Fibroblast of the conjunctiva (primary cell): ENCODE data around the gene POSTN.

Experiments used
- DNase-seq: peaks from one replicate; pipeline ENCODE4 v3.0.0-alpha.2; 2010; ENCODE audit warnings: low read depth

Gene POSTN, protein sequence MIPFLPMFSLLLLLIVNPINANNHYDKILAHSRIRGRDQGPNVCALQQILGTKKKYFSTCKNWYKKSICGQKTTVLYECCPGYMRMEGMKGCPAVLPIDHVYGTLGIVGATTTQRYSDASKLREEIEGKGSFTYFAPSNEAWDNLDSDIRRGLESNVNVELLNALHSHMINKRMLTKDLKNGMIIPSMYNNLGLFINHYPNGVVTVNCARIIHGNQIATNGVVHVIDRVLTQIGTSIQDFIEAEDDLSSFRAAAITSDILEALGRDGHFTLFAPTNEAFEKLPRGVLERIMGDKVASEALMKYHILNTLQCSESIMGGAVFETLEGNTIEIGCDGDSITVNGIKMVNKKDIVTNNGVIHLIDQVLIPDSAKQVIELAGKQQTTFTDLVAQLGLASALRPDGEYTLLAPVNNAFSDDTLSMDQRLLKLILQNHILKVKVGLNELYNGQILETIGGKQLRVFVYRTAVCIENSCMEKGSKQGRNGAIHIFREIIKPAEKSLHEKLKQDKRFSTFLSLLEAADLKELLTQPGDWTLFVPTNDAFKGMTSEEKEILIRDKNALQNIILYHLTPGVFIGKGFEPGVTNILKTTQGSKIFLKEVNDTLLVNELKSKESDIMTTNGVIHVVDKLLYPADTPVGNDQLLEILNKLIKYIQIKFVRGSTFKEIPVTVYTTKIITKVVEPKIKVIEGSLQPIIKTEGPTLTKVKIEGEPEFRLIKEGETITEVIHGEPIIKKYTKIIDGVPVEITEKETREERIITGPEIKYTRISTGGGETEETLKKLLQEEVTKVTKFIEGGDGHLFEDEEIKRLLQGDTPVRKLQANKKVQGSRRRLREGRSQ

GRCh38 chr13:37598597-37598996, at the start of gene POSTN:
Gene POSTN, minus strand, starts transcription at chr13:37598768. Its CDS starts 42 bp downstream, at chr13:37598726.
- peak; percentile 22 for DNase-seq

DNA sequence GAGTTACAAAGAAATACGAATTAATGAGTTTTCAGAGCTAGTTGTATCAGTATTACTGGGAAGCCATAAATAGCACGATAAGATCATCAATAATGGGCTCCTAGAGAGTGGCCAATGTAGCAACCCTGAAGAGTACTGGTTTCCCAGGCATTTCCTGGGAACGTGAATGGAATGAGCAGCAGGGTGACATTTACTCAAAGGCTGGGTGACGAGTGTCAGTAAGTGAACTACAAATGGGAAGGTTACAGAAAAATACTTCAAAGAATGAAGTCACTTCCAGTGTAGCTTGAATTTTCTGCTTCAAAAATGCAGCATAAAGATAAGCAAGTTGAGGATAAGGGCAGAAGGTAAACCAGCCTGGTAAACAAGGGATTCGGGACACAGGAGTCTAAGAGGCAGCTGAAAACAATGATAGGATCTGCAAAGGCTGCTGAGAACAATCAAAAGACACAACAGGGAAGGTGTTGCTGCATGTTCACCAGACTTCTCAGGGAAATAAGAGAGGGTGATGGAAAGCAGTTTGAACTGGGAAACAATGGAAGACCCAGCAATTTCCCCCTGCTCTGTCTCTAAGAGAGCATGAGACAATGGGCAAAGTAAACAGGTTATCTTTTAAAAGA, 48.6 kb upstream of the POSTN start:
- no peak for DNase-seq

DNA sequence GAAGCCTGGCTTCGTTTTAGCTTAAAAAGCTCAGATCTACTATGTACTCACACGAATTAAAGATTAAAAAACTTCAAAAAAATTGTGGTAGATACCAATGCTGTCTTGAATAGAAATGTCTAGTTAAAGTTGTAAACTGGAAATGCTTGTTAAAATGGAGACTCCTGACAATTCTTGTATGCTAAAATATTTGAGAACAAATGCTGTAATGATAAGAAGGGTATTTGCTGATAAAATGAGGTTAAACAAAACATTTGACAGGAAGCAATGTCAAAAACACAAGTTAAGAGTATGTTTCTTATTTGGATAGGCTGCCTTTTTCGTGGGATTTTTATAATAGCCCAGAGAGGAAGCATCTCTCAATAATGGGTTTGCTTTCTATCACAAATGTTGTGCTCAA, 48.0 kb upstream of the POSTN start:
- DNase-seq = no peak

DNA sequence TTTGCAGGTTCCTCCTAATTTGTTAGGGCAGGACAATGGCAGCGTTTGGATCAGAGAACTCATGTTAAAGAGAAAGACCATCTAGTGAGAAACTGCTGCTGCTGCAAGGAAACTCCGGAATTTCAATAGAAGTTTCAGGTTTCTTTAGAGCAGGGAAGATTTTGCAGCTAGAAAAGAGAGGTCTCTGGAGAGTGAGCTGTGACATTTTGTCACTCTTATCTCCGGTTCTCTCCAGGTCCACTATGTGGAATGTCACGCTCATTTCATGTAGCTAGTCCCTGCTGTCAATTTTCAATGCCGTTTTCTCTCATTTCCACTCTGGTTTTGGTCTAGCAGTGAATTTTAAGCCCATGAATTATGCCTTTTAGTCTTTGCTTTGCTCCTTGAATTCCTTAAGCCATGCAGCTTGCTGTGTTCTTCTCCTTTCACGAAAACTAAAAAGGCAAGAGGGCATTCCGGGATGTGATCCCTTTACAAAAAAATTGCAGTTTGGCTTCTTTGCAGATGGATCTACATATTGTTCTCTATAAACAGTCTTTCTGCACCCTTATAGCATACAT, 46.7 kb upstream of the POSTN start:
- no peak for DNase-seq

DNA sequence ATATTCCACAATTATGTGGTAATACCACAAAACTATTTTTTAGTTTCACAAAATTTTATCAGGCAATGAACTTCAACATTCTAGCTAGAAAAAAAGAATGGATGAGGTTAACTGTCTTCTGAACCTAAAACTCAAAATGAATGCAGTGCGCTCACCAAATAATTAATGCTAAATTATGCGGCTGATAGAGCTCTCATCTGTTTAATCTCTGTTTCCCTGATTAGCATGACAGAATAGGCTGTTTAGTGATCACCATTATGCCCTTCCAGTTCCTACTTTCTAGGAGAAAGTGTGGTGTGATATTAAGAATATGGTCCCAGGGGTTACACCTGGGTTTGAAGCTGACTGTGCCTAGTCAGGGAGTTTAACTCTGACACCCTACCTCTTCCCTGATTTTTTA, 42.8 kb upstream of the POSTN start:
- no peak for DNase-seq

GRCh38 chr13:37640499-37640898, 41.9 kb upstream of the POSTN start:
- DNase-seq = peak; percentile 74

- no peak for DNase-seq
Observed at GRCh38 chr13:37636701-37637100, 38.1 kb upstream of the POSTN start.

GRCh38 chr13:37632294-37632693, 33.7 kb upstream of the POSTN start:
- no peak for DNase-seq

- no peak for DNase-seq
Observed at GRCh38 chr13:37627428-37627827, 28.9 kb upstream of the POSTN start.

- peak; percentile 91 for DNase-seq
Observed at GRCh38 chr13:37621811-37622361, 23.3 kb upstream of the POSTN start.

DNA sequence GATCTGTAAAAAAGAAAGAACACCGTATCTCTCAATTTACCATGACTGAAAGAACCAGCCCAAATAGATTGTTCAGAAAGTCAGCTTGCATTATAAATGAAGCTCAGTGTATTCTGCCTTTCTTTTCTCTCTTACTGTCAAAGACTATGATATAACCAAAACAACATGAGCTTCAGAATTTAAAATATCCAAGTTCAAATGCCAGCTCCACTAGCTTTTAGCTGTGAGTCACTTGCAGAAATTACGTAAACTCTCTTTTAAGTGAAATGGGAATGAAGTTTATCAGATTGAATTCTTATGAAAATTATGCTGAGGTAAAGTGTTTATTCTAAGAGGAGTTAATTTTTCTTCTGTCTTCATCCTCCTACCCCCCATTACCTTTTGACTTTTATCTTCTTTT, 20.0 kb upstream of the POSTN start:
- DNase-seq = peak; percentile 44

DNA sequence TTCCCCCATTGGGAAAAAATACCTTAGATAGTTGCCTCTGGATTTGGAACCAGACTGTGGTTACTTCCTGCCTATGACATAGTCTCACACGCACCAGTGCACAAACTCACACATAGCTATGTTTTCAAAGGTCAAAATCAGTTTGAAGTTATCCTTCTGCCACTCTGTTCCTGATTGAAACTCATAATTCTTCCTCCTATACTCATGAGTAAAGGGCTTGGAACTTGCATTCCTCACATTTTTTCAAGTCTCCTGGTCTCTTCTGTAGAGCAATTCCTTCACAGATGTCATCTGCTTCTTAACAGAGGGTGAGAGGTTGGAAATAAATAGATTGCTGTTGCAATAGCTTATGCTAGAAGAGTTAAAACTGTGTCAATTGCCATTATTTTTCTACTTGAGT, 18.6 kb upstream of the POSTN start:
- peak; percentile 24 for DNase-seq

DNA sequence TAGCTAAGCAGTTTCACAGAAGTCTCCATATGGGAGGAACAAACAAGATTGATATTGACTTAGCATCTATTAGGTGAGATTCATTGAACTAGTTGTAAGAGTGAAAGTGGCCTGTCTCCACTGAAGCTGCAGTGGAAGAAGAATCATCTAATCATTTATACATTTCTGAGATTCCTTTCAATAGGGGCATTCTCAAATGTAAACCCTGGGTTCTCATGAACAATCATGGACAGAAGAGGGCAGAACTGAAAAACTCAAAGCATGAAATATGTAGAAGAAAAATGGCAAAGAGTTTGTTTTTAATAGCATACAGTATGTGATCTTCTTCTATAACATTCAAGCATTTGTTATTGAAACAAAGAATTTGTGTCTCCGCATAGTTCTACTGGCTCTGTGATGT, 17.6 kb upstream of the POSTN start:
- DNase-seq = no peak

DNA sequence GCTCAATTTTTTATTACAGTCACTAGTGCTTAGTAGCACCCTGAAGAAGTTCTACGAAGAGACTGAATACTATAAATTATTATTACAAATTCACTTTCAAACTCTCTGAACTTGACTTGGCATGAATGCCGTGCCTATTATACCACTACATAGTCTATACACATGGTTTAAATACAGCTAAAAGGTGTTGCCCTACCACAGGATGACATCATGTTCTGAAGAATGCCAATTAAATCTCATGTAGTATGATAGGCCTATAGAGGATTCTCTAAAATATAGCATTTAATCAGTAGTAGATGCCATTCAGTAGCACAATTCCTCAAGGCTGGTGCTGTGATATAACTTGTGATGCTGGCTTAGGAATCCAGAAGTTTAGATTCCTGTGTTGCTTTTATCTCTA, 16.7 kb upstream of the POSTN start:
- DNase-seq = no peak

DNA sequence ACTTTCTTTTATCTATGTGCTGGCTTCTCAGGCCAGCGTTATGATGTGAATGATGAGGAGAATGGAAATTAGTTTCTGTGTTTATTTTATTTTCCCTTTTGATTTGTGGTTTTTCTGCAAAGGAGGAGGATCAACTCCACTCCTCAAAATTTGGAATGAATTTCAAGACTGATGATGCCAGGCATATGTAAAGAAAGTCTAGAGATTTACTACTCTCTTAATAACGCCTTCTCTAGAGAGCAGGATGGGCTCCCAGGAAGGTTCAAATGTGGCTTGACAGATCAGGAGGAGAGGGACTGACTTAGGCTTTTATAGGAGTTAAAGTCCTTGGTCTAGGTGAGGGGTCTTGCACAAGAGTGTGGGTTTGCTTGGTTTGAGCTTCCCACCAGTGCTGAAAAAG, 15.1 kb upstream of the POSTN start:
- no peak for DNase-seq

- DNase-seq = no peak
Observed at GRCh38 chr13:37613236-37613635, 14.7 kb upstream of the POSTN start.

DNA sequence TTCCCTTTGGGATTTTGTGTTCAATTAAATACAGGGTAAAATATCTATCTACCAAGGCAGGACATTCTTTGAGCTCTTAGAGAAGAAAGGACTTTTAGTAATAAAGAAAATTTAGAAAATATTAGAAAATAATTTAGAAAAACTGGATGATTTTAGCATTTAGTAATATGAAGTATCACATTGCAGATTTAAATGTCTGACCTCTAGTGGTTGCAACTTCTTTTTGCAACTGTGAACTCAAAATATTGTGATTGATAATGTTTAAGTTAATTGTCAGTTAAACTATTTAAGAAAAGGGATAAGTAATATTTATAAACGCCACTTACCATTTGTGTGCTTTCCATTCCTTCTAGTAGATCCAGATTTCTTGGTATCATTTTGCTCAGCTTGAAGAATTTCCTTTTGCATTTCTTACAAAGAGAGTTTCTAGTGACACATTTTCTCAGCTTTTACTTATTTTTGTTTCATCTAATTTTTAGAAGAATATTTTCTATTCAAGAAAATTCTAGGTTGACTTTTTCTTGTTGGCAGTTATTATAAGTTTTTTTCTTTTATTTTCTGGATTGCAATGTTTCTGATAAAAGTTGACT, 10.3 kb upstream of the POSTN start:
- no peak for DNase-seq

DNA sequence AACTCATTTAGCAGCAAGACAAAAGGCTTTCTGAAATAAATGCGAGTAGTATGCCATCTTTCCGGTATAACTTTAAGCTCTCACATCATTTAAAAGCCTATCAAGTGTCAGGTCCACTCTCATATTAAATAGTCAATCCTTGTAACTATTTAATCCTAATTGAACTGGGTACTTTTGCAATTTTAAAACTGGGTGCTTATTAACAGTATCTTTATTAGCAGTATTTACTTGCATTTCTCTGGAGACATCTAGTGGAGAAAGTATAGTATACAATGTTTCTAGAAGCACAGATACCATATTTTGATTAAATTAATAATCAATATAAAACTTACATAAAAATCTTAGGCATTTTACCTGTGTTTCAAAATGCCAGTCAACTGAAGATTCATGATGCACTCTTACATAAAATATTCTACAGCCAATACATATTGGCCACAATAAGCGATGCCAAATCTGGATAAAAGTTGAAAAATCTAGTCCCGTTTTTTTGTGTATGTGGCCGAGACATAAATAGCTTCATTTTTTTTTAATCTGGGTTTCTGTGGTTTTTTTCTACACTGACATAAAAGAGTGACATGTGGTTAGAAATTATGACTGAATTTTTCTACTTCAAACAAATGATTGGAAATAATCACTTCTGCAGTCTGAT, 4.3 kb upstream of the POSTN start:
- no peak for DNase-seq

DNA sequence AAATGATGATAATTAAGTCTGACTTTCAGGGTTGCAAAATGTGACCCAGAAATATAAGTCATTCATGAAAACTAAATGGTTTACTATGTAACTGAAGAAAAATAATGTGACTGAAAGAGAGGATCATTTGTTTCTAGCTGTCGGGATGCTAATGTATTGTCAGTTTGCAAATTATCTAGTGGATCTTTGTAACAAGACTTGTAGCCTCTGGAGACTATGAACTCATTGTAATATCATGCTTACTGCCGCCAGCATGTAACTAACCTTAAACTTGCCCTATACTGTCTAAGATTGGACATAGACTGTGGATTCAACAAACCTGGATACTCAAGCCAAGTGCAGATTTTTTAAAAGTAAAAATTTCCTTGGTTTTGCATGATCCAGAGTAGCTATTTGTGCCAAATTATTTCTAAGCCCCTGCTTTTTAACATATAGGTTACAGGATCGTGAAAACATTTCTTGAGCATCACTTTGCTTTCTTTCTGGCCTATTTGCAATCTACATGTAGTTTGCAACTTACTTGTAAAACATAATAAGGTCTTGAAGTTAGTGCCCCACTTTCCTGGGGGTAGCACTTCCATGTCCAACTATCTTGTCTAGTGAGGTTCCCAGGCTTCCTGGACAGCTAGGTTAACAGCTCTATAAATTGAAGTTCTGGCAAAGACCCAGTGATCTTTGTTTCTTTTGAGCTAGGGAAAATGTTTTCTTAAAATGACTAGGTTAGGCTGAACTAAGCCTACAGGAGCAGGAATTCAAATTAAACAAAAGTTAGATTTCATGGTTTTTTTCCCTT, 3.3 kb upstream of the POSTN start:
- no peak for DNase-seq

- DNase-seq = no peak
Observed at GRCh38 chr13:37599519-37599918, 951 bp upstream of the POSTN start.
